Hepatocyte (in vitro differentiated cells): Measurements from ENCODE around the gene KBTBD4. TPM values are rescaled to one million over a fixed set of nuclear protein-coding genes. Genes with fewer than 3 reads are reported as not detected.
A peak's percentile ranks its signal among the peaks of the same experiment; 100 is the strongest.

Experiments used
- DNase-seq: peaks from one replicate; pipeline ENCODE4 v3.0.0-alpha.2; 2016; ENCODE audit warnings: low spot score
- H2AFZ ChIP-seq: fragments of 200-600 bp; sonication (generic); 2 replicates; pipeline ENCODE4 v1.6.0; 2016; ENCODE audit warnings: antibody characterized with exemption, mild to moderate bottlenecking
- H3K27ac ChIP-seq: fragments of 200-600 bp; sonication (generic); 2 replicates; pipeline ENCODE4 v1.5.1; 2016; ENCODE audit warnings: mild to moderate bottlenecking
- H3K27me3 ChIP-seq: fragments of 200-600 bp; sonication (generic); 2 replicates; pipeline ENCODE4 v1.6.1; 2016
- H3K36me3 ChIP-seq: fragments of 200-600 bp; sonication (generic); replicated peaks from 2 replicates; pipeline ENCODE4 v1.5.1; 2016; ENCODE audit warnings: low read depth; ENCODE audit not compliant: insufficient read depth
- H3K4me1 ChIP-seq: fragments of 200-600 bp; sonication (generic); 2 replicates; pipeline ENCODE4 v1.5.1; 2016; ENCODE audit warnings: mild to moderate bottlenecking, moderate library complexity; ENCODE audit not compliant: insufficient read depth
- H3K4me2 ChIP-seq: fragments of 200-600 bp; sonication (generic); 2 replicates; pipeline ENCODE4 v1.6.0; 2016
- H3K4me3 ChIP-seq: fragments of 200-600 bp; sonication (generic); 2 replicates; pipeline ENCODE4 v1.5.1; 2016; ENCODE audit warnings: mild to moderate bottlenecking
- H3K79me2 ChIP-seq: fragments of 200-600 bp; sonication (generic); 2 replicates; pipeline ENCODE4 v1.6.0; 2017; ENCODE audit warnings: mild to moderate bottlenecking
- H3K9me2 ChIP-seq: fragments of 200-600 bp; sonication (generic); replicated peaks from 2 replicates; pipeline ENCODE4 v1.6.0; 2017; ENCODE audit warnings: mild to moderate bottlenecking; ENCODE audit not compliant: insufficient read depth
- H3K9me3 ChIP-seq: fragments of 200-600 bp; sonication (generic); 2 replicates; pipeline ENCODE4 v1.5.1; 2016; ENCODE audit warnings: low read depth, mild to moderate bottlenecking
- H4K20me1 ChIP-seq: fragments of 200-600 bp; sonication (generic); 2 replicates; pipeline ENCODE4 v1.6.0; 2016; ENCODE audit warnings: mild to moderate bottlenecking; ENCODE audit not compliant: insufficient read depth, poor library complexity, severe bottlenecking
- EZH2 ChIP-seq: fragments of 200-600 bp; sonication (generic); IDR thresholded peaks from 2 replicates; pipeline ENCODE4 v1.6.1; 2016; ENCODE audit warnings: antibody characterized with exemption, mild to moderate bottlenecking, borderline replicate concordance
- EZH2phosphoT487 ChIP-seq: fragments of 200-600 bp; sonication (generic); IDR thresholded peaks from one replicate; pipeline ENCODE4 v1.6.1; 2018; ENCODE audit warnings: antibody characterized with exemption, mild to moderate bottlenecking, low read depth, moderate library complexity; ENCODE audit not compliant: unreplicated experiment, severe bottlenecking
- WGBS: methylation state at CpG from one replicate; pipeline ENCODE4 v1.1.6; 2016; ENCODE audit warnings: low lambda C conversion rate; ENCODE audit errors: missing lambda C conversion rate; 5-methylcytosine and 5-hydroxymethylcytosine counted together
- polyA plus RNA-seq: library from polyadenylated mRNA; unstranded; fragments of >200 nt; fragmentation: Nextera tagmentation; extraction: Ambion mirVana; gene quantifications from 2 replicates; pipeline ENCODE4 v1.2.1, GENCODE V29; 2016
- total RNA-seq: library from RNA; depleted of rRNA; stranded (reverse); fragments of >200 nt; gene quantifications from 2 replicates; pipeline ENCODE4 v1.2.3, GENCODE V29; 2014
- TF ChIP-seq, protein P1 (sequence below): fragments of 200-600 bp; sonication (generic); IDR thresholded peaks from 2 replicates; pipeline ENCODE4 v1.5.1; 2016; ENCODE audit warnings: antibody characterized with exemption, mild to moderate bottlenecking; ENCODE audit not compliant: poor library complexity

Gene KBTBD4
- total and polyA plus RNA-seq, 2 experiments from 2014 or later = 14.6 to 18.2 TPM

DNA sequence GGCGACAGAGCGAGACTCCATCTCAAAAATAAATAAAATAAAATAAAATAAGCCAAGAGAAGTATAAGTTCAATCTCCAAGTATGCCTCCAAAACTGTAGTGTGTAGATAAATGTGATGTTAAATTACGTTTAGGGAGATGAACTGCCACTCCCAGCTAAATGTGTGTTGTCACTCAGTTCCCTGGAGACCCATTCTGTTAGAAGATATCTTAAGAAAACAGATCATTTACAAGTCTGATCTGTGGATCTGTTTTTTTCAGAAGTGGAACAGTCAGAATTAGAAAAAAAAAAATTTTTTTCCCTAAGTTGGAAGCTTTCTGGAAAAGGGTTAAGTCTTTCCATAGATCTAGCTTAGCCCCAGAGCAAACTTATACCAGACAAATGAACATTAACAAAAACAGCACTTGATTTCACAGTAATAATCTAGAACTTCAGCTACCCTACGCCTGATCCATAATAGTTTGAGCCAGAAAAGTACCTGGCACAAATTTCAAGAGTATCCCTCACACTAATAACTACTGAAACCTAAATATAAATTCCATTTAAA is 44.0 kb downstream of the KBTBD4 start:
- no peak for DNase-seq
- peaks cover 25% of the 10 kb centered on the region for H3K4me1 ChIP-seq
- no peak overlapping the region for H2AFZ ChIP-seq
- H3K36me3 ChIP-seq = no peaks in the 10 kb centered on the region
- H3K9me3 ChIP-seq = no peaks in the 10 kb centered on the region
- TF ChIP-seq EZH2 (no peak), EZH2phosphoT487 (no peak)
- TF ChIP-seq, protein P1, sequence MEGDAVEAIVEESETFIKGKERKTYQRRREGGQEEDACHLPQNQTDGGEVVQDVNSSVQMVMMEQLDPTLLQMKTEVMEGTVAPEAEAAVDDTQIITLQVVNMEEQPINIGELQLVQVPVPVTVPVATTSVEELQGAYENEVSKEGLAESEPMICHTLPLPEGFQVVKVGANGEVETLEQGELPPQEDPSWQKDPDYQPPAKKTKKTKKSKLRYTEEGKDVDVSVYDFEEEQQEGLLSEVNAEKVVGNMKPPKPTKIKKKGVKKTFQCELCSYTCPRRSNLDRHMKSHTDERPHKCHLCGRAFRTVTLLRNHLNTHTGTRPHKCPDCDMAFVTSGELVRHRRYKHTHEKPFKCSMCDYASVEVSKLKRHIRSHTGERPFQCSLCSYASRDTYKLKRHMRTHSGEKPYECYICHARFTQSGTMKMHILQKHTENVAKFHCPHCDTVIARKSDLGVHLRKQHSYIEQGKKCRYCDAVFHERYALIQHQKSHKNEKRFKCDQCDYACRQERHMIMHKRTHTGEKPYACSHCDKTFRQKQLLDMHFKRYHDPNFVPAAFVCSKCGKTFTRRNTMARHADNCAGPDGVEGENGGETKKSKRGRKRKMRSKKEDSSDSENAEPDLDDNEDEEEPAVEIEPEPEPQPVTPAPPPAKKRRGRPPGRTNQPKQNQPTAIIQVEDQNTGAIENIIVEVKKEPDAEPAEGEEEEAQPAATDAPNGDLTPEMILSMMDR = no peak
- WGBS = 92% methylated on average over 4 of the region's 4 CpGs
- no peak overlapping the region for H3K4me3 ChIP-seq
- H3K27me3 ChIP-seq = no peaks in the 10 kb centered on the region
- peaks cover 100% of the 10 kb centered on the region for H3K79me2 ChIP-seq
- no peaks in the 10 kb centered on the region for H3K9me2 ChIP-seq
- H4K20me1 ChIP-seq = peaks cover 99% of the 10 kb centered on the region
- H3K27ac ChIP-seq = no peak overlapping the region
- H3K4me2 ChIP-seq = no peak overlapping the region

GRCh38 chr11:47533690-47534151 is 45.0 kb downstream of the KBTBD4 start:
- TF ChIP-seq, protein P1 = no peak
- TF ChIP-seq EZH2 = no peak
- TF ChIP-seq EZH2phosphoT487 = no peak
- no peak overlapping the region for H3K27ac ChIP-seq
- no peak overlapping the region for H3K4me2 ChIP-seq
- H3K4me1 ChIP-seq = peaks cover 15% of the 10 kb centered on the region
- H3K4me3 ChIP-seq = no peak overlapping the region
- no peaks in the 10 kb centered on the region for H3K36me3 ChIP-seq
- H4K20me1 ChIP-seq = peaks cover 99% of the 10 kb centered on the region
- no peak for DNase-seq
- no peak overlapping the region for H2AFZ ChIP-seq
- H3K79me2 ChIP-seq = peaks cover 100% of the 10 kb centered on the region
- no peaks in the 10 kb centered on the region for H3K27me3 ChIP-seq
- H3K9me3 ChIP-seq = no peaks in the 10 kb centered on the region
- WGBS = 88% methylated on average over 2 of the region's 2 CpGs
- no peaks in the 10 kb centered on the region for H3K9me2 ChIP-seq

DNA sequence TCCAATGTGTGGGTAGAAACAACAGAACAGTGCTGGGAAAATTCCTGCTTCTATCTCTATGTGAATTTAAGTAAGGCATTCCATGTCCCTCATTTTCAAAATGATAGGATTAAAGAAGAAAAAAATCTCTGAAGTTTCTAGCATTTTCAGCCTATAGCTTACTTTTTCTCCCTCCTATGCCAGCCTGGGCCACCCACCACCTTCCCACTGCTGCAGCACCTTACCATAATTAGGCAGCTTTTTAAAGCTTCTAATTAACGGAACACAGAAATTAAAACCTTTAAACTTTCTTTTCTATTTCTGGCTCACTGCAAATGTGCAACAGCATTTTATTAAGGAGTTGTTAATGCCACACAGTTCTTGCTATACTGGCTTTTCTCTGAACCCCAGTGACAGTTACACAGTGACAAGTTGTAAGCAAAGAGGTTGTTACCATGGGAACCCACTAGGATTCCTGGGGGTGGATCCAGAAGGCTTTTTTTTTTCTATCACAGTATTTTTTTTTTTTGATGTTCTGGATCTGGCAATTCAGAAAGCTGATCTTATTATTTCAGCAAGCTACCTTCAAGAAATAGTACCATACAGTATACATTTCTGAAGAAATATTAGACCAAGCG is 46.1 kb downstream of the KBTBD4 start:
- Histone ChIP-seq H3K36me3 (no peaks in the 10 kb centered on the region), H3K9me2 (no peaks in the 10 kb centered on the region), H3K27me3 (no peaks in the 10 kb centered on the region), H3K4me3 (no peak overlapping the region), H3K9me3 (no peaks in the 10 kb centered on the region), H4K20me1 (peaks cover 99% of the 10 kb centered on the region), H2AFZ (no peak overlapping the region), H3K27ac (no peak overlapping the region), H3K4me2 (peak overlapping the region; percentile 34), H3K4me1 (peaks cover 12% of the 10 kb centered on the region), H3K79me2 (peaks cover 100% of the 10 kb centered on the region)
- DNase-seq = no peak
- TF ChIP-seq, protein P1 = no peak
- TF ChIP-seq EZH2 (no peak), EZH2phosphoT487 (no peak)
- WGBS = 91% methylated on average over 2 of the region's 2 CpGs
